H1 (cell line): Measurements from ENCODE around the gene SLC22A23. TPM values are rescaled to one million over a fixed set of nuclear protein-coding genes. Genes with fewer than 3 reads are reported as not detected.

Source experiments
- CTCF ChIA-PET: fragments of 300-600 bp; sonication (Branson Sonifier 250); formaldehyde crosslinking; loops from one replicate; lab custom pipeline; 2021; ENCODE audit not compliant: partially characterized antibody; lab: Charles Lee
- POLR2A ChIA-PET: fragments of 300-600 bp; sonication (Branson Sonifier 250); formaldehyde crosslinking; loops from one replicate; lab custom pipeline; 2021; ENCODE audit warnings: inconsistent platforms; ENCODE audit not compliant: partially characterized antibody; lab: Charles Lee
- DNase-seq, 2 experiments: peaks; one replicate each; pipeline versions ENCODE4 v3.0.0 to v3.0.0-alpha.2; 2010 to 2022; ENCODE audit warnings: low spot score in 2 of 2, low read depth in 1 of 2, mixed read lengths in 1 of 2
- FAIRE-seq: peaks from 2 replicates; lab custom pipeline; 2011; peaks lifted over from hg19 to GRCh38; lab: Jason Lieb, UNC
- H2AFZ ChIP-seq: 2 replicates; pipeline ENCODE4 v1.8.1; 2012; ENCODE audit warnings: low read length, inconsistent platforms
- H2AK5ac ChIP-seq: 2 replicates; pipeline ENCODE4 v1.6.1; 2013; ENCODE audit warnings: low read depth, low read length
- H2BK120ac ChIP-seq: replicated peaks from 2 replicates; pipeline ENCODE3; 2013; ENCODE audit warnings: low read depth, low read length, inconsistent platforms
- H2BK12ac ChIP-seq: 2 replicates; pipeline ENCODE4 v1.6.1; 2013; ENCODE audit warnings: low read depth, low read length
- H2BK15ac ChIP-seq: 2 replicates; pipeline ENCODE4 v1.6.1; 2013; ENCODE audit warnings: low read length
- H2BK20ac ChIP-seq: 2 replicates; pipeline ENCODE4 v1.6.1; 2013; ENCODE audit warnings: low read length
- H2BK5ac ChIP-seq: 2 replicates; pipeline ENCODE4 v1.6.1; 2013; ENCODE audit warnings: low read depth, low read length
- H3K14ac ChIP-seq: 2 replicates; pipeline ENCODE4 v1.6.1; 2013; ENCODE audit warnings: inconsistent platforms; ENCODE audit not compliant: insufficient read length
- H3K18ac ChIP-seq: 2 replicates; pipeline ENCODE4 v1.6.1; 2013; ENCODE audit warnings: low read length; ENCODE audit errors: extremely low read depth
- H3K23ac ChIP-seq: 2 replicates; pipeline ENCODE4 v1.6.1; 2013; ENCODE audit warnings: inconsistent platforms; ENCODE audit not compliant: insufficient read length
- H3K23me2 ChIP-seq: 2 replicates; pipeline ENCODE4 v1.6.1; 2013; ENCODE audit warnings: low read depth, low read length
- H3K27ac ChIP-seq: 2 replicates; pipeline ENCODE4 v1.6.1; 2011; ENCODE audit warnings: low read depth, low read length, inconsistent platforms
- H3K27me3 ChIP-seq, 4 experiments: replicated peaks in 1 of 4; 1 replicate in 1 of 4; 2 replicates in 3 of 4; pipeline versions ENCODE4 v1.6.1 to v1.8.1; 2011 to 2013; ENCODE audit warnings: low read length in 3 of 4, mild to moderate bottlenecking in 3 of 4, inconsistent platforms in 2 of 4, mixed read lengths in 2 of 4, moderate library complexity in 1 of 4; ENCODE audit not compliant: control insufficient read depth in 3 of 4, insufficient read depth in 3 of 4; ENCODE audit errors: extremely low read depth in 1 of 4
- H3K36me3 ChIP-seq, 4 experiments: 2 replicates each; pipeline versions ENCODE4 v1.6.1 to v1.8.1; 2011 to 2013; ENCODE audit warnings: mild to moderate bottlenecking in 4 of 4, low read length in 3 of 4, moderate library complexity in 2 of 4, control low read depth in 1 of 4, inconsistent platforms in 1 of 4; ENCODE audit not compliant: insufficient read depth in 4 of 4, control insufficient read depth in 2 of 4
- H3K4ac ChIP-seq: replicated peaks from 2 replicates; pipeline ENCODE3; 2013; ENCODE audit warnings: low read length, low read depth, mixed read lengths, inconsistent platforms; ENCODE audit not compliant: insufficient read length
- H3K4me1 ChIP-seq, 4 experiments: replicated peaks in 1 of 4; 1 replicate in 1 of 4; 2 replicates in 3 of 4; pipeline versions ENCODE4 v1.6.1 to v1.8.1; 2011 to 2013; ENCODE audit warnings: low read length in 3 of 4, inconsistent platforms in 2 of 4, mixed read lengths in 1 of 4; ENCODE audit not compliant: insufficient read depth in 4 of 4, control insufficient read depth in 3 of 4
- H3K4me2 ChIP-seq, 2 experiments: 2 replicates each; pipeline versions ENCODE4 v1.6.1 to v1.8.1; 2011 to 2013; ENCODE audit warnings: low read depth in 2 of 2, low read length in 2 of 2, control low read depth in 1 of 2, inconsistent platforms in 1 of 2, mild to moderate bottlenecking in 1 of 2; ENCODE audit not compliant: insufficient read depth in 1 of 2
- H3K4me3 ChIP-seq, 4 experiments: fragments of 200-600, 300-600 bp in 1 of 4; sonication (generic), shearing (Covaris generic), sonication (Bioruptor Twin) in 1 of 4; 2 replicates each; pipeline versions ENCODE4 v1.5.1 to v1.8.1; 2011 to 2016; ENCODE audit warnings: low read length in 4 of 4, low read depth in 3 of 4, control low read depth in 2 of 4, inconsistent platforms in 2 of 4, mild to moderate bottlenecking in 2 of 4, mixed read lengths in 1 of 4, moderate library complexity in 1 of 4; ENCODE audit not compliant: insufficient read depth in 2 of 4; ENCODE audit errors: extremely low read depth in 1 of 4
- H3K56ac ChIP-seq: replicated peaks from 2 replicates; pipeline ENCODE3; 2013; ENCODE audit warnings: low read depth, mild to moderate bottlenecking, mixed read lengths, low read length, inconsistent platforms; ENCODE audit not compliant: insufficient read length
- H3K79me1 ChIP-seq: 2 replicates; pipeline ENCODE4 v1.6.1; 2013; ENCODE audit warnings: low read depth, low read length, control low read depth
- H3K79me2 ChIP-seq, 2 experiments: 2 replicates each; pipeline versions ENCODE4 v1.6.1 to v1.8.1; 2012 to 2013; ENCODE audit warnings: low read length in 2 of 2, mild to moderate bottlenecking in 2 of 2, inconsistent platforms in 1 of 2; ENCODE audit not compliant: insufficient read depth in 2 of 2, control insufficient read depth in 1 of 2
- H3K9ac ChIP-seq, 4 experiments: replicated peaks in 1 of 4; 1 replicate in 1 of 4; 2 replicates in 3 of 4; pipeline versions ENCODE4 v1.6.1 to v1.8.1; 2011 to 2013; ENCODE audit warnings: low read depth in 3 of 4, low read length in 3 of 4, control low read depth in 2 of 4, mild to moderate bottlenecking in 2 of 4, moderate library complexity in 2 of 4, inconsistent platforms in 1 of 4; ENCODE audit errors: extremely low read depth in 1 of 4
- H3K9me3 ChIP-seq, 2 experiments: 2 replicates each; pipeline versions ENCODE4 v1.6.1 to v1.8.1; 2012 to 2013; ENCODE audit warnings: mild to moderate bottlenecking in 2 of 2, moderate library complexity in 2 of 2, control low read depth in 1 of 2, inconsistent platforms in 1 of 2, low read depth in 1 of 2, low read length in 1 of 2, mixed read lengths in 1 of 2; ENCODE audit not compliant: insufficient read depth in 2 of 2
- H4K20me1 ChIP-seq, 2 experiments: replicated peaks in 1 of 2; 2 replicates each; pipeline versions ENCODE3 to v1.8.1; 2011 to 2013; ENCODE audit warnings: inconsistent platforms in 2 of 2, low read length in 2 of 2, mild to moderate bottlenecking in 1 of 2; ENCODE audit not compliant: insufficient read depth in 2 of 2, control insufficient read depth in 1 of 2
- H4K5ac ChIP-seq: 2 replicates; pipeline ENCODE4 v1.6.1; 2013; ENCODE audit warnings: low read length, low read depth, mixed read lengths, inconsistent platforms; ENCODE audit not compliant: insufficient read length
- H4K8ac ChIP-seq: 2 replicates; pipeline ENCODE4 v1.8.0; 2013; ENCODE audit warnings: mild to moderate bottlenecking, moderate library complexity, low read length, inconsistent platforms; ENCODE audit not compliant: insufficient read depth; ENCODE audit errors: extremely low read depth
- H4K91ac ChIP-seq: replicated peaks from 2 replicates; pipeline ENCODE3; 2013; ENCODE audit warnings: low read length, mixed read lengths, inconsistent platforms; ENCODE audit not compliant: insufficient read length
- FOSL1 ChIP-seq: IDR thresholded peaks from 2 replicates; pipeline ENCODE4 v1.6.1; 2011; ENCODE audit warnings: mild to moderate bottlenecking, low read depth, low read length, moderate library complexity; ENCODE audit not compliant: insufficient read depth
- GTF2F1 ChIP-seq: IDR thresholded peaks from 2 replicates; pipeline ENCODE4 v1.6.1; 2012; ENCODE audit warnings: low read depth, low read length, improper control_type of control experiment, borderline replicate concordance
- RNF2 ChIP-seq: fragments of 200-900, 300-1000 bp; sonication (generic); IDR thresholded peaks from 2 replicates; pipeline ENCODE4 v1.7.1; 2016; ENCODE audit warnings: borderline replicate concordance, low read depth, mild to moderate bottlenecking, antibody characterized with exemption, low read length; ENCODE audit not compliant: poor library complexity, severe bottlenecking; ENCODE audit errors: missing control alignments
- WGBS, 2 experiments: shearing (Covaris generic) in 1 of 2; methylation state at CpG; one replicate each; pipeline versions ENCODE4 v1.1.6 to v1.1.7; 2013 to 2015; ENCODE audit warnings: low lambda C conversion rate in 2 of 2, mixed read lengths in 2 of 2, inconsistent platforms in 1 of 2, low coverage in 1 of 2, missing lambda C conversion rate in 1 of 2; ENCODE audit not compliant: insufficient replicate concordance in 2 of 2, insufficient coverage in 1 of 2, insufficient read length in 1 of 2; ENCODE audit errors: extremely low coverage in 1 of 2, missing lambda C conversion rate in 1 of 2; 5-methylcytosine and 5-hydroxymethylcytosine counted together
- polyA plus RNA-seq, 7 experiments: library from polyadenylated mRNA; depleted of rRNA in 3 of 7; stranded (reverse) in 5 of 7; unstranded in 2 of 7; fragments of >200 nt in 5 of 7; fragments of 200-250 nt in 2 of 7; gene quantifications; 1 replicate in 5 of 7; 2 replicates in 1 of 7; 4 replicates in 1 of 7; pipeline versions ENCODE4 v1.2.1 to v1.2.3, GENCODE V29; 2011 to 2013; ENCODE audit warnings: missing spikeins in 2 of 7, mixed read lengths in 2 of 7
- total RNA-seq: library from RNA; stranded (reverse); fragmentation: NEBNext Ultra II Directional; extraction: Animal tissue kit (Norgen Biotek cat#: 25700); gene quantifications from 2 replicates; pipeline ENCODE4 v1.2.1, GENCODE V29; 2021

SLC22A23 gene
- total and polyA plus RNA-seq, 2 of the 8 experiments (the other 6 are each of a cell fraction or from before 2014, with no cell fraction given) = 9.9 to 38.4 TPM

DNA sequence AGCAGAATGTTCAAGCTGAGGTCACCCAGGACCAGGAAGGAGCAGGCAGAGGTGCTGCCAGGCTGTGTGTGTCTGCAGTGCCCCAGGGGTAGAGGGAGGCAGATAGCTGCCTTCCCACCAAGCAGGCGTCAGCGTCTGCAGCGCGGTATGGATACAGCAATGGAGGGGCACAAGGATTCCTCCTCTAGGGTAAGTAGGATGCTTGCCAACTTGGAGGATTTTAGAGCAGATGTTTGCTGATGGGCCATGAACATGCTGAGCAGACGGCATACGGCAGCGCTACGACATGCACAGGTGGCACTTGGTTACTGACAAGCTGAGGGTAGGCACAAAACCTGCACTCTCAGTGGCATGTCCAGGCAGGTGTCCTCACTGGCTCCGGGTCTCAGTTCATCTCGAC lies 150.0 kb downstream of the SLC22A23 start:
- Histone ChIP-seq H3K27me3 (no peaks in the 10 kb centered on the region), H3K4me3 (no peak overlapping the region), H3K4me2 (no peak overlapping the region), H2BK12ac (no peak overlapping the region), H4K5ac (no peak overlapping the region), H3K9ac (no peak overlapping the region), H3K79me1 (peaks cover 7% of the 10 kb centered on the region; the same call in 1 of the 2 replicates), H3K14ac (no peak overlapping the region), H3K56ac (no peak overlapping the region), H3K27ac (no peak overlapping the region), H4K20me1 (no peaks in the 10 kb centered on the region), H2BK5ac (0 out of 2 replicates have a peak overlapping the region, but pooled peaks have one; percentile 35), H2AFZ (no peak overlapping the region), H3K23ac (no peak overlapping the region), H3K4ac (no peak overlapping the region), H2AK5ac (no peak overlapping the region), H3K4me1 (peaks cover 0 to 2% (median under 1%) of the 10 kb centered on the region in 4 experiments; a peak in 2 of 7 replicates), H2BK15ac (peak overlapping the region; percentile 67; the same call in 1 of the 2 replicates), H3K36me3 (no peaks in the 10 kb centered on the region), H2BK120ac (no peak overlapping the region), H3K23me2 (no peaks in the 10 kb centered on the region), H2BK20ac (no peak overlapping the region), H3K9me3 (no peaks in the 10 kb centered on the region), H3K79me2 (no peaks in the 10 kb centered on the region), H4K8ac (no peak overlapping the region), H4K91ac (no peak overlapping the region), H3K18ac (no peak overlapping the region)
- WGBS, 2 experiments = 90% methylated on average over 10 of the region's 10 CpGs; no CpG with 5 or more reads in 1 of the 2 experiments
- FAIRE-seq (no peak), DNase-seq (no peak)
- ChIA-PET POLR2A (no interaction called here), CTCF (interaction anchor here (0.9 to 2.3 kb wide), 4 partner anchors 11 to 421 kb away, joined by 3 to 6 read pairs (median 4); no protein-coding TSS in a partner anchor)
- no peak for TF ChIP-seq GTF2F1
- TF ChIP-seq FOSL1 = no peak
- TF ChIP-seq RNF2 = no peak
